Skeletal muscle satellite cell (primary cell): ENCODE data around the gene ZNF462.
A peak's percentile ranks its signal among the peaks of the same experiment; 100 is the strongest.

Experiments used
- H3K27me3 ChIP-seq: 2 replicates; pipeline ENCODE4 v1.7.0; 2013; ENCODE audit warnings: low read length; ENCODE audit not compliant: control insufficient read depth, insufficient read depth
- H3K36me3 ChIP-seq: 2 replicates; pipeline ENCODE4 v1.7.0; 2013; ENCODE audit warnings: mild to moderate bottlenecking, control low read depth, low read length; ENCODE audit not compliant: insufficient read depth
- H3K4me1 ChIP-seq: 2 replicates; pipeline ENCODE4 v1.7.0; 2013; ENCODE audit warnings: low read length; ENCODE audit not compliant: control insufficient read depth, insufficient read depth
- H3K4me2 ChIP-seq: 2 replicates; pipeline ENCODE4 v1.7.0; 2013; ENCODE audit warnings: mild to moderate bottlenecking, low read length
- H3K4me3 ChIP-seq: 2 replicates; pipeline ENCODE4 v1.7.0; 2013; ENCODE audit warnings: low read length
- H3K9ac ChIP-seq: 2 replicates; pipeline ENCODE4 v1.7.0; 2013; ENCODE audit warnings: mild to moderate bottlenecking, low read depth, low read length, moderate library complexity
- H3K9me3 ChIP-seq: replicated peaks from 2 replicates; pipeline ENCODE4 v1.7.0; 2013; ENCODE audit warnings: mild to moderate bottlenecking, control low read depth, low read length

Gene ZNF462

DNA sequence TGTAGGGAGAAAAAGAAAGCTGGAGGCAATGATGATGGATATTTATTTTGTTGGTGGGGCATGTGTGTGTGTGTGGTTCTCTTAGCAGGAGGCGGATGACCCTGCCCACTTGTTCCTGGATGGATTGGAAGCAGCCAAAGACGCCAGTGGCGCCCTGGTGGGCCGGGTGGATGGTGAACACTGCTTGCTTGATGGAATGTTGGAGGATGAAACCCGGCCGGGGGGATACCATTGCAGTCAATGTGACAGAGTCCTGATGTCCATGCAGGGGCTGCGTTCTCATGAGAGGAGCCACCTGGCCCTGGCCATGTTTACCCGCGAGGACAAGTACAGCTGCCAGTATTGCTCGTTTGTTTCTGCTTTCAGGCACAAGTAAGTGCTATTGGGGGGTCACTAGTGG, 69.2 kb downstream of the ZNF462 start:
- Histone ChIP-seq H3K4me2 (no peak overlapping the region), H3K9me3 (no peaks in the 10 kb centered on the region), H3K36me3 (peaks cover 59% of the 10 kb centered on the region)

DNA sequence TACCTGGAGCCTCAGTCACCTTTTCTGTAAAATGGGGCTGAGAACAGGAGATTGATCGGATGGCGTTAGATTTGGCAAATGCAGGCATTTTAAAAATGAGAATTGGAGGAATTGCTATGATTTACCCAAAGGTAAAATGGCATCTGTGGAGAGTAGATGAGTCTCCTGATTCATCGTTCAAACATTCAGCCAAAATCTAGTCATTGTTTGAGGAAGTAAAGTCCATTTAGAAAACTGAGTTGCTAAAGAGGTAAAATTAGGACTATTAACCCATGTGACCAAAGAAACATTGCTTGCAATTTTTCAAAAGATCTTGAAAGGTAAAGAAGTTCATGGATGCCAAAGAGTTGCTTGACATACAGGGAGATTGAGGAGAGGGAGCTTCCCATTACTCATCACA, 69.7 kb downstream of the ZNF462 start:
- Histone ChIP-seq H3K27me3 (no peaks in the 10 kb centered on the region), H3K9me3 (no peaks in the 10 kb centered on the region), H3K4me3 (no peak overlapping the region), H3K4me1 (no peaks in the 10 kb centered on the region), H3K9ac (no peak overlapping the region), H3K36me3 (peaks cover 55% of the 10 kb centered on the region), H3K4me2 (no peak overlapping the region)

More for the DNA sequence above, 69.2 kb downstream of the ZNF462 start:
- Histone ChIP-seq H3K27me3 (no peaks in the 10 kb centered on the region), H3K4me1 (no peaks in the 10 kb centered on the region), H3K9ac (no peak overlapping the region), H3K4me3 (no peak overlapping the region)

DNA sequence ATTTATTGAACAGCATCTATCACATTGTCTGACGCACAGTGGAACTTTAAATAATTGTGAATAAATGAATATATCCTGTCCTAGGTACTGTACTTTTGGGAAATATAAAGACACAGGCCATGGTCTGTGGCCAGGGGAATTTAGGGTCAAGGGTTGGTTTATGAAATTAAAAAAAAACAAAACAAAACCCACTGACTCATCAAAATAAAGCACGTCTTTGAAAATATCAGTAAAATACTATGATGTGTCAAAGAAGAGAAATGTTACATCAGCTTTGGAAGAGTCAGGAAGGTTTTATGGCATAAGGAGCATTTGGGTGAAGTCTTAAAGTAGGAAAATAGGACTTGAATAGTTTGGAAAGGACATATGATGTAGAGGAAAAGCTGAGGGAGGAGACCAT, 70.5 kb downstream of the ZNF462 start:
- no peaks in the 10 kb centered on the region for H3K27me3 ChIP-seq
- H3K36me3 ChIP-seq: peaks cover 47% of the 10 kb centered on the region
- no peak overlapping the region for H3K9ac ChIP-seq
- H3K9me3 ChIP-seq: no peaks in the 10 kb centered on the region
- H3K4me2 ChIP-seq: no peak overlapping the region
- no peaks in the 10 kb centered on the region for H3K4me1 ChIP-seq
- no peak overlapping the region for H3K4me3 ChIP-seq

DNA sequence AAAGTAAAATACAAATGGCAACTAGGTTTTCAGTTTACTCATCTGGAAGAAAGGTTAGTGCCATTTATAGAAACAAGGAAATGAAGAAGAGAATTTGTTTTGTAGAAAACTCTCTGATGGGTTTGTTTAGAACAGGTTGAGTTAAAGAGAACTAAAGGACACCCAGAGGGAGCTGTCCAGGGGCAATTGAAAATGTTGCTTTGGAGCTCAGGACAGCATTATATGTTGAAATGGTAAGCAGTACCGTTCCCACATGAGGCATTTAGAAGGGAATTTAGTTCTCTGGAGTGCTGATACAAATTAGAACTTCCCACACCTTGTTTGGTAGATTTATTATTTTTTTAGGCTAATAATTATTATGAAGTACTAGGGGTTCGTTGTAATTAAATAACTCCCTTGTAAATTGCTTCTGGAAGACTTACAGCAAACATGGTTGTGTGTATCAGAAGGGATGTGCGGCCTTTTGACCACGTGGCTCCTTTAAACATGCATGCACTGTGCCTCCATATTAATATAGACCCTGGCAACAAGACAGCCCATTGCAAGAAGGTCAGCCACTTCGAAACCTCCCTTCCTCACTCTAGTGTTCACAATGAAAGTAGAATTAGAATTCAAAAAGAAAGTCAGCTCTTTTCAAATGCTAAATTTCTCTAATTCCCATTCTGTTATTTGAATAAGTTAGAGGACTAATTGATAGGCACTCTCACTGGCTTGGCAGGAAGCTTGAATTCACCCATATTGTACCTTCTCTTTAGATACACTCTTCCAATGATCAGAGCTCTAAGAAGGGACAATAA, 71.7 kb downstream of the ZNF462 start:
- H3K9me3 ChIP-seq: no peaks in the 10 kb centered on the region
- no peaks in the 10 kb centered on the region for H3K4me1 ChIP-seq
- H3K27me3 ChIP-seq: no peaks in the 10 kb centered on the region
- peaks cover 45% of the 10 kb centered on the region for H3K36me3 ChIP-seq
- no peak overlapping the region for H3K4me2 ChIP-seq
- no peak overlapping the region for H3K4me3 ChIP-seq
- H3K9ac ChIP-seq: no peak overlapping the region

DNA sequence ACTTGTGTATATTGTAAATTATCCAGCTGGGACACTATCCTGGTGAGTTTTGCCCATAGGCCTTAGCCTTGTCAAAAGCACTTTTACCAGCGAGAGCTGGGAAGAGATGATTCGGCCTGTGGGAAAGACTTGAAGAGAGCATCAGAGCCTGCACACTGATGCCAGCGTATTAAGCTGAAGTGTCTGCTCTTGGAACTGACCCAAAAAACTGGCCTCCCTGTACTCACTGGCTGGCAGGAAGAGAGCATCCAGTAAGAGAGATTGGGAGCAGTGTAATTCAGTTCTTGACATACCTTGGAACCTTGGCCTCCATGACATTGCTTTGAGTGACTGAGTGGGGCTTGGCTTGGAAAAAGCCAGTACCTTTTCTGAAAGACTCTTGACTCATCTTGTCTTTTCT, 73.7 kb downstream of the ZNF462 start:
- Histone ChIP-seq H3K36me3 (peaks cover 40% of the 10 kb centered on the region), H3K4me1 (no peaks in the 10 kb centered on the region), H3K9me3 (no peaks in the 10 kb centered on the region), H3K4me2 (no peak overlapping the region), H3K27me3 (no peaks in the 10 kb centered on the region), H3K9ac (no peak overlapping the region), H3K4me3 (no peak overlapping the region)

DNA sequence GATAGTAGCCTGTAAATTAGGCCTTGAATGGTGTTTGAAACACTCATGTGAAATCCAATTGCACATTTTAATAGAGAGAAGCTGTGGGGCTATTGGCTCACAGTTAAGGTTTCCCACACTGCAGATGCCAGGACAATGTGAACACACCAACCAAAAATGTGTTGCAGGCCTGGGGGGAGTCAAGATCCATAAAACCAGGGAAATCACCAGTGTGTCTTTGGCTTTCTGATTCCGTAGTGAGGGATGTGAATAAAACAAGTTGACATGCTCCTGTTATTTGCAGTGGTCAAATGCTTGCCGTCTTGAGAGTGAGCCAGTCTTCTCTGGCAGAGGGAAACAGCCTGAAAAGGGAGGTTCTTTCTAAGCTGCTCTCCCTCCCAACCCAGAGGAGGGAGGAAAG, 79.0 kb downstream of the ZNF462 start:
- Histone ChIP-seq H3K4me2 (no peak overlapping the region), H3K4me1 (peaks cover 11% of the 10 kb centered on the region), H3K36me3 (peaks cover 24% of the 10 kb centered on the region), H3K27me3 (no peaks in the 10 kb centered on the region), H3K9ac (no peak overlapping the region), H3K4me3 (no peak overlapping the region), H3K9me3 (no peaks in the 10 kb centered on the region)

DNA sequence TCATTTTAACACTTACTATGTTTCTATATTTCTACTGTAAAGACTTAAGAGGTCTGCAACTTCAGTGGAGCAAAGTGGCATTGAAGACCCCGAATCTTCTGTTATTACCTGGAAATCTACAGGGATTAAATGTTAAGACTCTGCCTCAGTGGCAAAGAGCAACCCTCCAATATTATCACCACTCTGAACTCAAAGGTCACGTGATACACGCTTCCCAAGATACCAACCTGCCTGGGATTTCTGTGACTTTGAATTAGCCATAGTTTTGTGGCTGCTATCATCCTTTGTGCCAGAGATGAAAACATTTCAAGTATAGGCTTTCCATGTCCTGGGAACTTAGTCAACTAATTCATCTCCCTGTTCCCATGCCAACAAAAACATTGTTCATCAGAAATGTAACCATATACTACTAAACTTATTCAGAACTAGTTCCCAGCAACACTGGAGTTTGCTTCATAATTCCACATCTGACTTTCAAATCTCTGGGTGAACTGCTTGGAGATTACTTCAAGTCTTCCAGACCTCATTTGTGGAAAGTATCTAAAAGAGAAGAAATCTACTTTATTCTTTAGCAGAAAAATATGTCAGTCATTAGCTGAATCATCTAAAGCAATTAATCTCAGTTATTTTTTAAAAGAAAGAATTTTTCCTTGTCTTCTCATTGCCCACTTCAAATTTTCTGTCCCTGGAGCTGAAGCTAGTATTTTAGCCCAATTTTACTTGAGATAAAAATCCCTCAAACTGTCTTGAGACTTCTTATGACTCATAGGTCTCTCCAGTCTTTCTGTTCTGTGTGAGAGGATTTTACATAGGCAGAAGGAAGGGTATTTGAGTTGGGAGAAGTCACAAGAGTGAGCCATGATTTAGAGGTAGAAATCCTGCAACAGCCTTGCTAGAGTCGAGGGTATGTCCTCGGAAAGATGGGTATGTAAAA, 83.0 kb downstream of the ZNF462 start:
- no peaks in the 10 kb centered on the region for H3K27me3 ChIP-seq
- H3K4me2 ChIP-seq: peak overlapping the region; percentile 37
- no peak overlapping the region for H3K4me3 ChIP-seq
- peaks cover 4% of the 10 kb centered on the region for H3K36me3 ChIP-seq
- H3K4me1 ChIP-seq: peaks cover 15% of the 10 kb centered on the region
- peak overlapping the region; percentile 55 for H3K9ac ChIP-seq
- H3K9me3 ChIP-seq: no peaks in the 10 kb centered on the region

DNA sequence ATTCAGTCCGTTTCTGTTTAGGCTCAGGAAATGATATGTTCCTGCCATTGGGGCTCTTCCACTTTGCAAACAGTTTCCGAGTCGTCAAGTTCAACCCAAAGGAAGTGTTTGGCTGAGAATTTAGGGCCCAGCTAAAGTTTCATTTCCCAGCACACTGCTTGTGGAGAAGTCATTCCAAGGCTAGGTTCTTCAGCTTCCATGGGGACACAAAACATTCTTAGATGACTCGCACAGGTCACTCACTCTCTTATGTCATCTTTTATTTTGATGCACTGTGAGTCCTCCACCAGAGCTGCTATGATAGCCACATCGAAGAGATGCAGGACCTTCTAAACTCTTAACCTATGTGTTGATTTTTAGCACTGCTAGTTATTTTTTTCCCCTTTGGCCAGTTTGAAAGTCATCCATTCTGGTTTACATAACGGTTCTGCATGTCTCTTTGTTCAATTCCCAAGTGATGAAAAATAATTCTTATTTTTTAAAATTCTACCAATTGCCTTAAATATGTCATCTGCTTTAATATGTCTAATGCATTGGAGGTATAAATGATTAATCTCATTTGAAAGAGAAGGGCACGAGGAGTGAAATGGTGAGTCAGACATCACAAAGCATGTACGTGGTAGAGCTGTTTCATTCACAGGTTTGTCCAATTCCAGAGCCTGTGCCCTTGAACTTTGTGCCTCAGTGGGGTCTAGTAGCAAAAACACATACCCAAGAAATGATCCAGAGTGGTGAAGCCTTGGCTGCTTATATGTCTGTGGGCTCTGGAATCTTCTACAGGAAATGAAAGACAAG, 84.3 kb downstream of the ZNF462 start:
- Histone ChIP-seq H3K36me3 (no peaks in the 10 kb centered on the region), H3K4me3 (no peak overlapping the region), H3K9me3 (no peaks in the 10 kb centered on the region), H3K9ac (no peak overlapping the region), H3K4me1 (peaks cover 15% of the 10 kb centered on the region), H3K4me2 (no peak overlapping the region), H3K27me3 (no peaks in the 10 kb centered on the region)

DNA sequence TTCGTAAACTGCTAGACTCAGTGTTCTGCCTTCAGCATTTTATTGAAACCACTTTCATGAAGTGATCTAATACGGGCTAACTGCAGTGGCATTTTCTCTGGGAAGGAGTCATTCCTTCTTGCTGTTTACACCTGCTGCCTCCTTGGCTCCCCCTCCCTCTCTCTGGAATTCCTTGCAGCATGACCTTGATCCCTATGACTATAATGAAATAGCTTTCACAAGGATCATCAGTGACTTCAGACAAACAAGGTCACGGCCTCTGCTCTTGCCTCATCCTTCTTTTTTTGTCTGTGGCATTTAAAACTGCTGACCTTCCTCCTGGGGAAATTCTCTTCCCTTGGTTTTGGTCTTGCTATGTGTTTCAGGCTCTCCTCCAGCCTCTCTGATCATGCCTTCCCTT, 90.2 kb downstream of the ZNF462 start:
- peaks cover 1% of the 10 kb centered on the region for H3K36me3 ChIP-seq
- H3K9ac ChIP-seq: no peak overlapping the region
- H3K4me3 ChIP-seq: no peak overlapping the region
- H3K27me3 ChIP-seq: no peaks in the 10 kb centered on the region
- H3K4me1 ChIP-seq: peaks cover 6% of the 10 kb centered on the region
- H3K9me3 ChIP-seq: no peaks in the 10 kb centered on the region
- no peak overlapping the region for H3K4me2 ChIP-seq

DNA sequence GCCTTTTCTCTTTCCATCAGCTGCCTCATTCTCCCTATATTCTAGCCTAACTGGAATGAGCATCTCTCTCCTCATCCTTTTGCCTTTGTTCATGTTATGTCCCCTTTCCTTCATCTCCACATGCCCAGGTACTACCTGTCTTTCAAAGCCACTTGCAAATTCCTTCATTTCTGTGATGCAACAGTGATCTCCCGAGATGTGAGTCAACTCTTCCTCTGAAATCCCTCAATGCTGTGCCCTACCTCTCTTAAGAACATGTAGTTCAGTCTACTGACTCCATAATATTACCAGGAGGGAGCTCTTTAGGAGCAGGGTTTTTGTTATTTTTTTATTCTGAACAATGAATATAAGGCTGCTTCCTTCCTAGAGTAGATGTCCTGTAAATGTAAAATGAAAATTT, 91.6 kb downstream of the ZNF462 start:
- no peak overlapping the region for H3K9ac ChIP-seq
- H3K4me1 ChIP-seq: peaks cover 17% of the 10 kb centered on the region
- H3K27me3 ChIP-seq: no peaks in the 10 kb centered on the region
- no peak overlapping the region for H3K4me2 ChIP-seq
- H3K36me3 ChIP-seq: peaks cover 6% of the 10 kb centered on the region
- H3K9me3 ChIP-seq: no peaks in the 10 kb centered on the region
- H3K4me3 ChIP-seq: no peak overlapping the region
